Measurements from ENCODE around the gene CDC42BPB. TPM values are rescaled to one million over a fixed set of nuclear protein-coding genes. Genes with fewer than 3 reads are reported as not detected.

The CDC42BPB gene
- total RNA-seq, 1 experiment from 2014 or later: 103 TPM

- Histone ChIP-seq H4K91ac (ENCODE audit: insufficient read length, low read depth, low read length) (no peak overlapping the region), H3K9ac (ENCODE audit: extremely low read depth, insufficient read length, low read length) (no peak overlapping the region), H3K4me2 (ENCODE audit: insufficient read depth, insufficient read length, low read length) (no peak overlapping the region), H2AK5ac (ENCODE audit: insufficient read length, low read length) (no peak overlapping the region), H2BK20ac (ENCODE audit: low read depth, low read length, poor library complexity, severe bottlenecking) (no peak overlapping the region), H3K79me1 (ENCODE audit: insufficient read depth, low read depth, low read length, poor library complexity, severe bottlenecking) (no peaks in the 10 kb centered on the region), H2BK15ac (ENCODE audit: low read depth, low read length) (no peak overlapping the region), H3K9me3 (ENCODE audit: control insufficient read depth, low read depth, low read length) (no peaks in the 10 kb centered on the region), H3K23ac (ENCODE audit: insufficient read length, low read depth, low read length) (no peak overlapping the region), H3K4me1 (ENCODE audit: insufficient read depth, low read length) (no peaks in the 10 kb centered on the region), H4K8ac (replicated peaks; ENCODE audit: insufficient read length, low read depth, low read length) (no peak overlapping the region), H2BK5ac (ENCODE audit: insufficient read length, low read length) (no peak overlapping the region), H2AFZ (ENCODE audit: low read length) (no peak overlapping the region), H3K27me3 (ENCODE audit: insufficient read depth, low read length) (no peaks in the 10 kb centered on the region), H3K27ac (ENCODE audit: insufficient read length, low read depth, low read length) (no peak overlapping the region), H3K79me2 (ENCODE audit: insufficient read depth, low read length) (no peaks in the 10 kb centered on the region), H4K5ac (ENCODE audit: insufficient read length, low read depth, low read length) (no peak overlapping the region), H3T11ph (ENCODE audit: low read length) (no peak overlapping the region), H3K18ac (ENCODE audit: insufficient read length, low read depth, low read length) (no peak overlapping the region), H3K56ac (ENCODE audit: insufficient read length, low read depth, low read length) (no peak overlapping the region), H4K20me1 (ENCODE audit: control insufficient read depth, insufficient read depth, insufficient read length) (no peaks in the 10 kb centered on the region), H2BK120ac (ENCODE audit: low read depth, low read length, poor library complexity, severe bottlenecking) (no peak overlapping the region), H3K4ac (ENCODE audit: low read depth, low read length) (no peak overlapping the region), H3K14ac (ENCODE audit: insufficient read depth, low read length) (no peak overlapping the region), H2BK12ac (ENCODE audit: insufficient read length, low read depth, low read length) (no peak overlapping the region), H3K23me2 (ENCODE audit: insufficient read length, low read depth, low read length, poor library complexity, severe bottlenecking) (no peaks in the 10 kb centered on the region)
- peak overlapping the region in 1 of 3 experiments; percentile 68; a peak in 2 of 7 replicates for H3K27ac Mint-ChIP-seq
- no peak for TF ChIP-seq CTCF (conservative IDR thresholded peaks at IDR 0.05)
- H3K9me3 Mint-ChIP-seq: peaks cover 3 to 6% of the 10 kb centered on the region in 2 experiments; a peak in 4 of 5 replicates
- no peak overlapping the region for H3K4me3 Mint-ChIP-seq
- no peaks in the 10 kb centered on the region; the same call in 1 of the 2 replicates for H3K27me3 Mint-ChIP-seq (ENCODE audit: low read depth)
- peaks cover 12 to 19% (median 17%) of the 10 kb centered on the region in 3 experiments for H3K36me3 Mint-ChIP-seq (ENCODE audit: insufficient read depth in 1 of 3, low read depth in 3 of 3)
- no peak for DNase-seq
- peaks cover 2 to 4% of the 10 kb centered on the region in 2 experiments; a peak in 3 of 4 replicates for H3K4me1 Mint-ChIP-seq
- WGBS (ENCODE audit: extremely low coverage, insufficient read length, low lambda C conversion rate): no CpG with 5 or more reads among the region's 39 CpGs
Observed at GRCh38 chr14:102900631-102901571, 156.4 kb downstream of the CDC42BPB start.

Measured in H9 (cell line).